K562 (cell line): ENCODE data around the gene CETN1. TPM values are rescaled to one million over a fixed set of nuclear protein-coding genes. Genes with fewer than 3 reads are reported as not detected.
A peak's percentile ranks its signal among the peaks of the same experiment; 100 is the strongest.

Experiments
- DDX20 ChIP-seq: fragments of 450-650 bp; IDR thresholded peaks from 2 replicates; pipeline ENCODE4 v1.6.1; 2016; ENCODE audit warnings: missing genetic modification characterization, low read depth, mild to moderate bottlenecking, missing compliant biosample characterization, moderate library complexity
- HCFC1 ChIP-seq: IDR thresholded peaks from 2 replicates; pipeline ENCODE4 v1.6.1; 2012; ENCODE audit warnings: low read depth, low read length, improper control_type of control experiment
- JUNB ChIP-seq: fragments of 450-650 bp; formaldehyde crosslinking; conservative IDR thresholded peaks from 2 replicates; pipeline ENCODE4 v1.4.0; 2020; ENCODE audit warnings: mild to moderate bottlenecking
- MAX ChIP-seq: sonication (generic); formaldehyde crosslinking; IDR thresholded peaks from 2 replicates; pipeline ENCODE4 v1.9.0; 2022; ENCODE audit warnings: mild to moderate bottlenecking, missing genetic modification reagents
- SIN3A ChIP-seq, 2 experiments: fragments of 150-350 bp in 1 of 2; IDR thresholded peaks; 2 replicates each; pipeline ENCODE4 v1.6.1; 2011 to 2016; ENCODE audit warnings: borderline replicate concordance in 2 of 2, low read depth in 2 of 2, low read length in 2 of 2, mild to moderate bottlenecking in 2 of 2, moderate library complexity in 2 of 2; ENCODE audit not compliant: control insufficient read depth in 1 of 2
- SP2 ChIP-seq: IDR thresholded peaks from 2 replicates; pipeline ENCODE4 v1.6.1; 2011; ENCODE audit warnings: mild to moderate bottlenecking, low read depth, low read length, moderate library complexity; ENCODE audit not compliant: poor library complexity, severe bottlenecking; ENCODE audit errors: extremely low read depth
- TFAP4 ChIP-seq: sonication (generic); formaldehyde crosslinking; IDR thresholded peaks from 2 replicates; pipeline ENCODE4 v1.8.0; 2022; ENCODE audit warnings: missing genetic modification reagents, mild to moderate bottlenecking, moderate library complexity, borderline replicate concordance
- ZBTB8A ChIP-seq: fragments of 450-650 bp; IDR thresholded peaks from 2 replicates; pipeline ENCODE4 v1.6.1; 2018; ENCODE audit warnings: mild to moderate bottlenecking, moderate library complexity; ENCODE audit not compliant: partially characterized antibody
- ZNF507 ChIP-seq: conservative IDR thresholded peaks from 2 replicates; pipeline ENCODE4 v1.6.1; 2017; ENCODE audit warnings: missing genetic modification characterization, missing compliant biosample characterization
- ZNF518B ChIP-seq: fragments of 250-450 bp; sonication (Bioruptor Pico); IDR thresholded peaks from 2 replicates; pipeline ENCODE4 v1.5.0; 2021; ENCODE audit warnings: mild to moderate bottlenecking, moderate library complexity
- polyA plus RNA-seq, 8 experiments: library from polyadenylated mRNA; depleted of rRNA in 4 of 8; stranded (reverse) in 5 of 8; unstranded in 3 of 8; fragments of >200 nt; fragmentation: Nextera tagmentation in 2 of 8; fragmentation: Illumina TruSeq in 1 of 8; extraction: Ambion mirVana in 2 of 8; extraction: Trizol in 1 of 8; gene quantifications; 2 replicates each; pipeline versions ENCODE4 v1.2.1 to v1.2.3, GENCODE V29; 2011 to 2014; ENCODE audit warnings: inconsistent platforms in 1 of 8, missing spikeins in 1 of 8
- total RNA-seq, 7 experiments: library from RNA; depleted of rRNA in 6 of 7; stranded (reverse); fragments of >200 nt in 6 of 7; fragmentation: Illumina TruSeq in 2 of 7; extraction: Trizol in 2 of 7; gene quantifications; 2 replicates each; pipeline versions ENCODE4 v1.2.1 to v1.2.3, GENCODE V29; 2011 to 2021; ENCODE audit warnings: low replicate concordance in 1 of 7
- TF ChIP-seq, protein P1 (sequence below): fragments of 450-650 bp; IDR thresholded peaks from 2 replicates; pipeline ENCODE4 v1.6.1; 2016; ENCODE audit warnings: mild to moderate bottlenecking, moderate library complexity

CETN1 gene
- total and polyA plus RNA-seq, 9 of the 15 experiments (the other 6 are each of a cell fraction or from before 2014, with no cell fraction given): 0.07 to 0.34 (median 0.19) TPM; not detected in 3

DNA sequence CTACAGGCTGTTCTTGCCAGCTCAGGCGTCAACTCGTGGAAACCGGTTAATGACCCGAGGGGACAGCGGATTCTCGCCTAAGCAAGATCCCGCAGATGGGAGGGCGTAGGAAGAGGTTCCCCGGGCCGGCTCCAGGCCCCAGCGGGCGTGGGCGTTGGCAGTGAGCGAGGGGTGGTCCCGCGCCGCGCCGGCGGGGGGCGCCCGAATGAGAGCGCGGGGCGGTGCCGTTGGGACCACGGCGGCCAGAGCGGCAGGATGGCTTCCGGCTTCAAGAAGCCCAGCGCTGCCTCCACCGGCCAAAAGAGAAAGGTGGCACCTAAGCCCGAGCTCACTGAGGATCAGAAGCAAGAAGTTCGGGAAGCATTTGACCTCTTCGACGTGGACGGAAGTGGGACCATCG, at the start of gene CETN1 (continued):
- TF ChIP-seq DDX20 (no peak), ZNF507 (no peak), SP2 (peak; percentile 41), ZBTB8A (no peak), JUNB (no peak), HCFC1 (peak; percentile 37; the same call in 1 of the 2 replicates), SIN3A (IDR thresholded peaks at IDR 0.05; ENCODE audit: borderline replicate concordance in 2 of 2, control insufficient read depth in 1 of 2, low read depth in 2 of 2, low read length in 2 of 2) (no peak), ZNF518B (CRISPR knock-in tag) (no peak), TFAP4 (CRISPR knock-in tag) (peak; percentile 17; the same call in 1 of the 2 replicates), MAX (CRISPR knock-in tag) (no peak)
- TF ChIP-seq, protein P1, sequence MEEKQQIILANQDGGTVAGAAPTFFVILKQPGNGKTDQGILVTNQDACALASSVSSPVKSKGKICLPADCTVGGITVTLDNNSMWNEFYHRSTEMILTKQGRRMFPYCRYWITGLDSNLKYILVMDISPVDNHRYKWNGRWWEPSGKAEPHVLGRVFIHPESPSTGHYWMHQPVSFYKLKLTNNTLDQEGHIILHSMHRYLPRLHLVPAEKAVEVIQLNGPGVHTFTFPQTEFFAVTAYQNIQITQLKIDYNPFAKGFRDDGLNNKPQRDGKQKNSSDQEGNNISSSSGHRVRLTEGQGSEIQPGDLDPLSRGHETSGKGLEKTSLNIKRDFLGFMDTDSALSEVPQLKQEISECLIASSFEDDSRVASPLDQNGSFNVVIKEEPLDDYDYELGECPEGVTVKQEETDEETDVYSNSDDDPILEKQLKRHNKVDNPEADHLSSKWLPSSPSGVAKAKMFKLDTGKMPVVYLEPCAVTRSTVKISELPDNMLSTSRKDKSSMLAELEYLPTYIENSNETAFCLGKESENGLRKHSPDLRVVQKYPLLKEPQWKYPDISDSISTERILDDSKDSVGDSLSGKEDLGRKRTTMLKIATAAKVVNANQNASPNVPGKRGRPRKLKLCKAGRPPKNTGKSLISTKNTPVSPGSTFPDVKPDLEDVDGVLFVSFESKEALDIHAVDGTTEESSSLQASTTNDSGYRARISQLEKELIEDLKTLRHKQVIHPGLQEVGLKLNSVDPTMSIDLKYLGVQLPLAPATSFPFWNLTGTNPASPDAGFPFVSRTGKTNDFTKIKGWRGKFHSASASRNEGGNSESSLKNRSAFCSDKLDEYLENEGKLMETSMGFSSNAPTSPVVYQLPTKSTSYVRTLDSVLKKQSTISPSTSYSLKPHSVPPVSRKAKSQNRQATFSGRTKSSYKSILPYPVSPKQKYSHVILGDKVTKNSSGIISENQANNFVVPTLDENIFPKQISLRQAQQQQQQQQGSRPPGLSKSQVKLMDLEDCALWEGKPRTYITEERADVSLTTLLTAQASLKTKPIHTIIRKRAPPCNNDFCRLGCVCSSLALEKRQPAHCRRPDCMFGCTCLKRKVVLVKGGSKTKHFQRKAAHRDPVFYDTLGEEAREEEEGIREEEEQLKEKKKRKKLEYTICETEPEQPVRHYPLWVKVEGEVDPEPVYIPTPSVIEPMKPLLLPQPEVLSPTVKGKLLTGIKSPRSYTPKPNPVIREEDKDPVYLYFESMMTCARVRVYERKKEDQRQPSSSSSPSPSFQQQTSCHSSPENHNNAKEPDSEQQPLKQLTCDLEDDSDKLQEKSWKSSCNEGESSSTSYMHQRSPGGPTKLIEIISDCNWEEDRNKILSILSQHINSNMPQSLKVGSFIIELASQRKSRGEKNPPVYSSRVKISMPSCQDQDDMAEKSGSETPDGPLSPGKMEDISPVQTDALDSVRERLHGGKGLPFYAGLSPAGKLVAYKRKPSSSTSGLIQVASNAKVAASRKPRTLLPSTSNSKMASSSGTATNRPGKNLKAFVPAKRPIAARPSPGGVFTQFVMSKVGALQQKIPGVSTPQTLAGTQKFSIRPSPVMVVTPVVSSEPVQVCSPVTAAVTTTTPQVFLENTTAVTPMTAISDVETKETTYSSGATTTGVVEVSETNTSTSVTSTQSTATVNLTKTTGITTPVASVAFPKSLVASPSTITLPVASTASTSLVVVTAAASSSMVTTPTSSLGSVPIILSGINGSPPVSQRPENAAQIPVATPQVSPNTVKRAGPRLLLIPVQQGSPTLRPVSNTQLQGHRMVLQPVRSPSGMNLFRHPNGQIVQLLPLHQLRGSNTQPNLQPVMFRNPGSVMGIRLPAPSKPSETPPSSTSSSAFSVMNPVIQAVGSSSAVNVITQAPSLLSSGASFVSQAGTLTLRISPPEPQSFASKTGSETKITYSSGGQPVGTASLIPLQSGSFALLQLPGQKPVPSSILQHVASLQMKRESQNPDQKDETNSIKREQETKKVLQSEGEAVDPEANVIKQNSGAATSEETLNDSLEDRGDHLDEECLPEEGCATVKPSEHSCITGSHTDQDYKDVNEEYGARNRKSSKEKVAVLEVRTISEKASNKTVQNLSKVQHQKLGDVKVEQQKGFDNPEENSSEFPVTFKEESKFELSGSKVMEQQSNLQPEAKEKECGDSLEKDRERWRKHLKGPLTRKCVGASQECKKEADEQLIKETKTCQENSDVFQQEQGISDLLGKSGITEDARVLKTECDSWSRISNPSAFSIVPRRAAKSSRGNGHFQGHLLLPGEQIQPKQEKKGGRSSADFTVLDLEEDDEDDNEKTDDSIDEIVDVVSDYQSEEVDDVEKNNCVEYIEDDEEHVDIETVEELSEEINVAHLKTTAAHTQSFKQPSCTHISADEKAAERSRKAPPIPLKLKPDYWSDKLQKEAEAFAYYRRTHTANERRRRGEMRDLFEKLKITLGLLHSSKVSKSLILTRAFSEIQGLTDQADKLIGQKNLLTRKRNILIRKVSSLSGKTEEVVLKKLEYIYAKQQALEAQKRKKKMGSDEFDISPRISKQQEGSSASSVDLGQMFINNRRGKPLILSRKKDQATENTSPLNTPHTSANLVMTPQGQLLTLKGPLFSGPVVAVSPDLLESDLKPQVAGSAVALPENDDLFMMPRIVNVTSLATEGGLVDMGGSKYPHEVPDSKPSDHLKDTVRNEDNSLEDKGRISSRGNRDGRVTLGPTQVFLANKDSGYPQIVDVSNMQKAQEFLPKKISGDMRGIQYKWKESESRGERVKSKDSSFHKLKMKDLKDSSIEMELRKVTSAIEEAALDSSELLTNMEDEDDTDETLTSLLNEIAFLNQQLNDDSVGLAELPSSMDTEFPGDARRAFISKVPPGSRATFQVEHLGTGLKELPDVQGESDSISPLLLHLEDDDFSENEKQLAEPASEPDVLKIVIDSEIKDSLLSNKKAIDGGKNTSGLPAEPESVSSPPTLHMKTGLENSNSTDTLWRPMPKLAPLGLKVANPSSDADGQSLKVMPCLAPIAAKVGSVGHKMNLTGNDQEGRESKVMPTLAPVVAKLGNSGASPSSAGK: peak; percentile 34
